Fibroblast of skin of back (primary cell): ENCODE results near the gene C1orf210.

ENCODE experiments used
- DNase-seq: peaks from one replicate; pipeline ENCODE4 v3.0.0-alpha.2; 2013

The C1orf210 gene

GRCh38 chr1:43247256-43247921 is 38.0 kb downstream of the C1orf210 start:
- no peak for DNase-seq

DNA sequence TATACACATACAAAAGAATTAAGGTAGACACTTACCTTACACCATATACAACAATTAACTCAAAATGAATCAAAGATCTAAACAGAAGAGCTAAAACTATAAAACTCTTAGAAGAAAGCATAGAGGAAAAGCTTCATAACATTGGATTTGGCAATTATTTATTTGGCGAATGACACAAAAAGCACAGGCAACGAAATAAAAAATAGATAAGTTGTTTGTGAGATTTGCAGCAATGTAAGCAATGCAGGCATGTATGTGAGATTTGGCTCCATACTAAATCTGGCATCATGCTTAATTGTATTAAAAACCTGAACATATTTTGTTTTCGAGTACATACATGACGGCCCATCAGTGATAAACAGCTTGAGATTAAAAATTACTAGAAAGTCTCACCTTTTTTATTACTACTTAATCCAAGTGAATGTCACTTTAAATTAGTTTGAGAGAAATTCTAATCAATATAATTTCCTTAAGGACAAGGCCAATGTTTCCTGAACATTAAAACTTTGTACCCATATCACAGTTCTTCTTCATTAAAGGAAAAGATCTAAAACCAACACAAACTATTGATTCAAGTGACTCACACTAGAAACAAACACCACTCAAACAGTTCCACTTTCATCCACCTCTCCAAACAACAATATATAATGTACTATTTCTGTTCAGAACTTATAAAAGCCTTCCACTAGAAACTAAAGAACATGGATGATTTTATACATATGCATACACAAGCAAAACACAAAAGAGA is 38.7 kb downstream of the C1orf210 start:
- no peak for DNase-seq

GRCh38 chr1:43243299-43243698 is 42.1 kb downstream of the C1orf210 start:
- DNase-seq: no peak

DNA sequence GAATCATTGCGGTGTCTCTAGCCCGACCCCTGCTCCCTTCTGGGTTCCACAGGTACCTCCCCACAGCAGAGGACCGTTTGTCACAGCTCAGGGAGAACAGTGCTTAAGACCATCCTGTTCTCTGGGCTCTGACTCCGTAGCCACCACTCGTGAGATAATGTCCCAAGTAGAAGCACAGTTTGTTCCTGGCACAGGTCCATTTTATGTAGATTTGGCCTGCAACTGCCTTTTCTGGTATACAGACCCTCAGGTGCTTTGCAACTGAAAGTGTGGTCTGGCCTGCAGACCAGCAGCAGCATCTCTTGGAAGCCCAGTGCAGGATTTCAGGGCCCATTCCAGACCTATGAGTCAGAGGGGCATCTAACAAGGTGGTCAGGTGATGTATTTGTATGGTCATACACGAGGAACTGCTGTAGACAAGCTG is 44.0 kb downstream of the C1orf210 start:
- peak; percentile 30 for DNase-seq

- DNase-seq: no peak
These were observed 45.9 kb downstream of the C1orf210 start for GRCh38 chr1:43239484-43239883.

- no peak for DNase-seq
These were observed 46.4 kb downstream of the C1orf210 start for GRCh38 chr1:43238991-43239469.

DNA sequence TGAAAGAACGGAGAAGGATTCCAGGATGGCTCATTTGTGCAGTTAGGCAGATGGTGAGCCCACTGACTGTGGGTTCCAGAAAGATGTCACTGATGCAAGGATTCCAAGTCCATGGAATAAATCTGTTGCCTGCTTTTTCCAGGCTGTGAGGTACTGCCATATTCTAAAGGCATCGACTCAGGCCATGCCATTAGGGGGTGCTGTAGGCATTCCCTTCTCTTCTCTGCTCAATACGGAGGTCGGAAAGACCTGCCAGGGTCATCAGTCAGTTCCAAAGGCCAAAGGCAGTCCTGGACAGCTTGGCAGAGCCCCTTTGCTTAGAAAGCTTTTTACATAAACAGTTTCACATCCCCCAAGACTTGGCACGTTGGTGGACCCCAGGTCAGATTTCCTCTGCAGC is 47.3 kb downstream of the C1orf210 start:
- peak; percentile 61 for DNase-seq

DNA sequence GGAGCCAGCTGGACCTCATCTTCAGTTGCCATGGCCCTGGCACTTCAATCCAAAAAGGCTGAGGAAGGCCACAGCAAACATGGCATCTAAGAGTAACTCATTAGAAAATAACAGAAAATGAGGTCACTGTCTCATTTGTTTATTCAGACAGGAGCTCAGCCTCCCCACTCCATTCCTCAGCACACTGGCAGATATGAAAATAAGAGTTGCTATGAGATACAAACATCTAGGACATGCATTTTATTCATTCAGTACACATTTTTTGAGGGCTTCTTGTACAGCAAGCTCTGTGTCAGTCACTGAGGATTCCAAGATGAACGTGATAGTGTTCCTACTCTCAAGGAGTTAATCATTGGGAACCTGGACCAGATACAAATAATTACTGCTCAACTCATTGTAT is 48.3 kb downstream of the C1orf210 start:
- DNase-seq: peak; percentile 57

DNA sequence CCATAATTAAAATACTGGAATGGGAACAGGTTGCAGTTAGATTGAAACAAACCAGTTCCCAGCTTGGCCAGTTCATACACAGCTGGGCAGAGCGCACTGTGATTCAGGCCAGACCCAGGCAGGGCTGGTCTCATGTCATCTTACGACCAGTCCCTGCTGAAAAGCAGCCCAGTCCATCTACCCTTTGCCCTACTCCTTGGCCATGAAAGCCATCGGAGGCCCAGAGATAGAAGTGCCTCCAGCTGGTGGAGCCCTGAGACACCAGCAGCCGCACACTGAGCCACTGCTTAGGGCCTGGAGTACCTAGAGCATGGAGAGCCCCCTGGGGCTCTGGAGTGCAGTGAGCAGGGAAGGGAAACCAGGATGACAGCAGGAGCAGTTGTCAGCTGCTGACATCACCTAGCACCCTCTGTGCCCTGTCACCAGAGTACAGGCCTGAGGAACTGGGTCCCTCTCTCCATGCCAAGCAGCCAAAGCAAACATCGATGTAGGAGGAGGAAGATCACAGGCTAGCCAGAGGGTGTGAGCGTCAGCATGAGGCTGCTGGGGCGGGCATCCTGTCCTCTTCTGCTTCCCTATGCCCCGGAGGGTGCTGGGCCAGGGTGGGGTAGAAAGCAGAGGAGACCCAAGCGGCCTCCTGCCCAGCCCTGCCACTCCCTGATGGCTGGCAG is 49.8 kb downstream of the C1orf210 start:
- DNase-seq: no peak

GRCh38 chr1:43235040-43235439 is 50.3 kb downstream of the C1orf210 start:
- no peak for DNase-seq

- no peak for DNase-seq
These were observed 51.1 kb downstream of the C1orf210 start for GRCh38 chr1:43234267-43234666.

GRCh38 chr1:43233631-43234030 is 51.8 kb downstream of the C1orf210 start:
- DNase-seq: no peak

GRCh38 chr1:43232482-43232881 is 52.9 kb downstream of the C1orf210 start:
- no peak for DNase-seq

GRCh38 chr1:43232074-43232473 is 53.3 kb downstream of the C1orf210 start:
- DNase-seq: peak; percentile 77
